K562 (cell line): ENCODE measurements around the gene EIPR1. TPM values are rescaled to one million over a fixed set of nuclear protein-coding genes. Genes with fewer than 3 reads are reported as not detected.

Source experiments
- ATAC-seq: fragments of 200-7000 bp; cut with Tn5 transposase; 3 replicates; pipeline ENCODE4 v1.9.1; 2020; ENCODE audit warnings: moderate library complexity
- BruUV-seq: library from RNA; stranded (reverse); fragments of 400-500 nt; replicated peaks from 2 replicates; lab custom pipeline; 2021; lab: Mats Ljungman, UMichigan
- CTCF ChIA-PET: fragments of 300-600 bp; formaldehyde crosslinking; extraction: SDS; loops from one replicate; lab custom pipeline; 2021; ENCODE audit warnings: low intra/inter-chr PET ratio; lab: Yijun Ruan, JAX
- POLR2A ChIA-PET: fragments of 300-600, 350-650 bp; sonication (Branson Sonifier 250); formaldehyde crosslinking; extraction: SDS; loops from one replicate; lab custom pipeline; 2021; ENCODE audit warnings: antibody characterized with exemption, inconsistent platforms; lab: Yijun Ruan, JAX
- DNase-seq, 4 experiments: peaks; one replicate each; pipeline versions ENCODE4 v3.0.0 to v3.0.0-alpha.2; 2011 to 2018; ENCODE audit warnings: low spot score in 3 of 4, mixed read lengths in 3 of 4; ENCODE audit errors: extremely low read depth in 1 of 4
- FAIRE-seq: peaks from 2 replicates; lab custom pipeline; 2011; peaks lifted over from hg19 to GRCh38; lab: Jason Lieb, UNC
- H2AFZ ChIP-seq: 2 replicates; pipeline ENCODE4 v1.6.0; 2011; ENCODE audit warnings: low read depth, low read length, control low read depth, inconsistent platforms
- H3K27ac ChIP-seq: fragments of 200-600 bp; 3 replicates; pipeline ENCODE4 v1.8.0; 2011; ENCODE audit warnings: low read depth, mild to moderate bottlenecking, control low read depth, inconsistent platforms, low read length, moderate library complexity, mixed read lengths; ENCODE audit errors: extremely low read depth
- H3K27me3 ChIP-seq, 2 experiments: fragments of 300-600 bp in 1 of 2; 2 replicates in 1 of 2; 3 replicates in 1 of 2; pipeline versions ENCODE4 v1.6.0 to v1.8.0; 2011; ENCODE audit warnings: inconsistent platforms in 2 of 2, low read length in 2 of 2, mild to moderate bottlenecking in 1 of 2, mixed read lengths in 1 of 2, moderate library complexity in 1 of 2; ENCODE audit not compliant: control insufficient read depth in 2 of 2, insufficient read depth in 2 of 2
- H3K36me3 ChIP-seq: fragments of 300-600 bp; 3 replicates; pipeline ENCODE4 v1.8.0; 2011; ENCODE audit warnings: mild to moderate bottlenecking, low read length, inconsistent platforms; ENCODE audit not compliant: control insufficient read depth, insufficient read depth
- H3K4me1 ChIP-seq, 2 experiments: fragments of 200-600 bp in 1 of 2; replicated peaks in 1 of 2; 2 replicates in 1 of 2; 3 replicates in 1 of 2; pipeline versions ENCODE4 v1.5.1 to v1.8.0; 2011; ENCODE audit warnings: inconsistent platforms in 2 of 2, low read length in 2 of 2, mild to moderate bottlenecking in 1 of 2, mixed read lengths in 1 of 2, moderate library complexity in 1 of 2; ENCODE audit not compliant: control insufficient read depth in 2 of 2, insufficient read depth in 2 of 2
- H3K4me2 ChIP-seq: 2 replicates; pipeline ENCODE4 v1.6.1; 2011; ENCODE audit warnings: low read length, control low read depth, inconsistent platforms, mixed read lengths; ENCODE audit not compliant: insufficient read depth
- H3K4me3 ChIP-seq: fragments of 200-600 bp; sonication (generic), shearing (Covaris generic); 2 replicates; pipeline ENCODE4 v1.5.1; 2016; ENCODE audit warnings: control low read depth, inconsistent platforms
- H3K79me2 ChIP-seq: fragments of 200-600 bp; 3 replicates; pipeline ENCODE4 v1.8.0; 2011; ENCODE audit warnings: low read length, inconsistent platforms; ENCODE audit not compliant: control insufficient read depth, insufficient read depth
- H3K9ac ChIP-seq, 2 experiments: 2 replicates each; pipeline versions ENCODE4 v1.6.0 to v1.6.1; 2011; ENCODE audit warnings: low read depth in 2 of 2, low read length in 2 of 2, control low read depth in 1 of 2, inconsistent platforms in 1 of 2, mild to moderate bottlenecking in 1 of 2, mixed read lengths in 1 of 2; ENCODE audit not compliant: insufficient read depth in 1 of 2
- H3K9me1 ChIP-seq: one replicate; pipeline ENCODE4 v1.6.0; 2011; ENCODE audit warnings: inconsistent platforms, mild to moderate bottlenecking, low read length, moderate library complexity; ENCODE audit not compliant: control insufficient read depth, insufficient read depth
- H3K9me3 ChIP-seq: replicated peaks from 2 replicates; pipeline ENCODE4 v1.5.1; 2011; ENCODE audit warnings: low read depth, low read length, inconsistent platforms; ENCODE audit not compliant: control insufficient read depth, insufficient read depth
- H4K20me1 ChIP-seq: replicated peaks from 2 replicates; pipeline ENCODE4 v1.6.1; 2011; ENCODE audit warnings: low read length, inconsistent platforms, mixed read lengths; ENCODE audit not compliant: control insufficient read depth, insufficient read depth
- CTCFL ChIP-seq: IDR thresholded peaks from 2 replicates; pipeline ENCODE4 v1.6.1; 2011; ENCODE audit warnings: borderline replicate concordance, low read depth, mild to moderate bottlenecking, moderate library complexity, low read length; ENCODE audit not compliant: insufficient read depth, poor library complexity, severe bottlenecking
- E2F1 ChIP-seq: sonication (generic); formaldehyde crosslinking; IDR thresholded peaks from 2 replicates; pipeline ENCODE4 v1.8.1; 2023; ENCODE audit warnings: mild to moderate bottlenecking, missing genetic modification reagents, moderate library complexity
- MITF ChIP-seq: IDR thresholded peaks from 2 replicates; pipeline ENCODE4 v1.6.1; 2014; ENCODE audit warnings: antibody characterized with exemption
- MYC ChIP-seq, 2 experiments: fragments of 250-450 bp in 1 of 2; sonication (Bioruptor Pico) in 1 of 2; IDR thresholded peaks; 2 replicates each; pipeline versions ENCODE4 v1.5.1 to v1.6.1; 2012 to 2021; ENCODE audit warnings: low read depth in 2 of 2, borderline replicate concordance in 1 of 2, improper control_type of control experiment in 1 of 2, low read length in 1 of 2, mild to moderate bottlenecking in 1 of 2, moderate library complexity in 1 of 2
- TSC22D4 ChIP-seq: fragments of 450-650 bp; IDR thresholded peaks from 2 replicates; pipeline ENCODE4 v1.6.1; 2016; ENCODE audit warnings: missing genetic modification characterization, missing biosample characterization, control low read depth
- XRCC5 ChIP-seq: fragments of 200-400 bp; formaldehyde crosslinking; IDR thresholded peaks from 2 replicates; pipeline ENCODE4 v1.6.1; 2017; ENCODE audit warnings: low read depth, mild to moderate bottlenecking, low read length
- WGBS: fragments of 100-300 bp; shearing (Covaris generic); methylation state at CpG from one replicate; pipeline ENCODE4 v1.1.6; 2016; ENCODE audit warnings: low coverage, mixed read lengths; ENCODE audit not compliant: insufficient coverage; ENCODE audit errors: missing lambda C conversion rate; 5-methylcytosine and 5-hydroxymethylcytosine counted together
- in situ Hi-C: fragments of 300-500 bp; cut with MboI; formaldehyde crosslinking; loops from 4 replicates; pipeline ENCODE4 v1.15.0; 2018; ENCODE audit warnings: inconsistent platforms, mixed read lengths
- intact Hi-C: fragments of 100-400 bp; cut with micrococcal nuclease; formaldehyde crosslinking; loops from 2 replicates; pipeline ENCODE4 v1.14.2; 2022
- polyA plus RNA-seq, 8 experiments: library from polyadenylated mRNA; depleted of rRNA in 4 of 8; stranded (reverse) in 5 of 8; unstranded in 3 of 8; fragments of >200 nt; fragmentation: Nextera tagmentation in 2 of 8; fragmentation: Illumina TruSeq in 1 of 8; extraction: Ambion mirVana in 2 of 8; extraction: Trizol in 1 of 8; gene quantifications; 2 replicates each; pipeline versions ENCODE4 v1.2.1 to v1.2.3, GENCODE V29; 2011 to 2014; ENCODE audit warnings: inconsistent platforms in 1 of 8, missing spikeins in 1 of 8
- total RNA-seq, 7 experiments: library from RNA; depleted of rRNA in 6 of 7; stranded (reverse); fragments of >200 nt in 6 of 7; fragmentation: Illumina TruSeq in 2 of 7; extraction: Trizol in 2 of 7; gene quantifications; 2 replicates each; pipeline versions ENCODE4 v1.2.1 to v1.2.3, GENCODE V29; 2011 to 2021; ENCODE audit warnings: low replicate concordance in 1 of 7
- TF ChIP-seq, protein P1 (sequence below): fragments of 250-450 bp; sonication (Bioruptor Pico); IDR thresholded peaks from 2 replicates; pipeline ENCODE4 v1.8.0; 2022; ENCODE audit warnings: moderate library complexity, mild to moderate bottlenecking, inconsistent platforms
- TF ChIP-seq, protein P2 (sequence below): fragments of 450-650 bp; IDR thresholded peaks from 2 replicates; pipeline ENCODE4 v1.7.1; 2018; ENCODE audit warnings: mild to moderate bottlenecking, low read depth; ENCODE audit not compliant: partially characterized antibody
- TF ChIP-seq, protein P3 (sequence below), 2 experiments: fragments of 450-650 bp; conservative IDR thresholded peaks; 2 replicates each; pipeline ENCODE4 v1.6.1; 2017; ENCODE audit warnings: mild to moderate bottlenecking in 2 of 2, moderate library complexity in 2 of 2

EIPR1 gene
- total and polyA plus RNA-seq, 9 of the 15 experiments (the other 6 are each of a cell fraction or from before 2014, with no cell fraction given) = 19.9 to 54.4 (median 35.9) TPM

- TF ChIP-seq, protein P1, sequence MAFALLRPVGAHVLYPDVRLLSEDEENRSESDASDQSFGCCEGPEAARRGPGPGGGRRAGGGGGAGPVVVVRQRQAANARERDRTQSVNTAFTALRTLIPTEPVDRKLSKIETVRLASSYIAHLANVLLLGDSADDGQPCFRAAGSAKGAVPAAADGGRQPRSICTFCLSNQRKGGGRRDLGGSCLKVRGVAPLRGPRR (CRISPR knock-in tag) = no peak
- no peak for TF ChIP-seq E2F1 (CRISPR knock-in tag)
- no peak for TF ChIP-seq MYC (IDR thresholded peaks at IDR 0.05; ENCODE audit: low read depth, low read length)
- no peak for TF ChIP-seq MYC (CRISPR knock-in tag; IDR thresholded peaks at IDR 0.05; ENCODE audit: borderline replicate concordance, low read depth)
Measured at GRCh38 chr2:3229221-3229620, 148.4 kb downstream of the EIPR1 start (continued).

- no peaks in the 10 kb centered on the region for H3K4me1 ChIP-seq
- peaks cover 12% of the 10 kb centered on the region for H3K9me3 ChIP-seq
- ATAC-seq (no peak), FAIRE-seq (no peak), DNase-seq (no peak)
- no peaks in the 10 kb centered on the region for H3K9me1 ChIP-seq
- H3K4me2 ChIP-seq = no peak overlapping the region
- in situ Hi-C loops = no loop called here
- no peaks in the 10 kb centered on the region; a peak in 1 of 5 replicates for H3K27me3 ChIP-seq
- no peaks in the 10 kb centered on the region for H4K20me1 ChIP-seq
- CTCF ChIA-PET = no interaction called here
- no peak overlapping the region for H3K9ac ChIP-seq
- no peak overlapping the region for H2AFZ ChIP-seq
- H3K27ac ChIP-seq = no peak overlapping the region
- POLR2A ChIA-PET = no interaction called here
- H3K79me2 ChIP-seq = peaks cover 2% of the 10 kb centered on the region; the same call in 1 of the 3 replicates
- no peak overlapping the region for H3K4me3 ChIP-seq
- no TSS peak for BruUV-seq
- H3K36me3 ChIP-seq = no peaks in the 10 kb centered on the region
- WGBS = 83% methylated on average over 9 of the region's 9 CpGs
- intact Hi-C loops = no loop called here
- TF ChIP-seq, protein P2, sequence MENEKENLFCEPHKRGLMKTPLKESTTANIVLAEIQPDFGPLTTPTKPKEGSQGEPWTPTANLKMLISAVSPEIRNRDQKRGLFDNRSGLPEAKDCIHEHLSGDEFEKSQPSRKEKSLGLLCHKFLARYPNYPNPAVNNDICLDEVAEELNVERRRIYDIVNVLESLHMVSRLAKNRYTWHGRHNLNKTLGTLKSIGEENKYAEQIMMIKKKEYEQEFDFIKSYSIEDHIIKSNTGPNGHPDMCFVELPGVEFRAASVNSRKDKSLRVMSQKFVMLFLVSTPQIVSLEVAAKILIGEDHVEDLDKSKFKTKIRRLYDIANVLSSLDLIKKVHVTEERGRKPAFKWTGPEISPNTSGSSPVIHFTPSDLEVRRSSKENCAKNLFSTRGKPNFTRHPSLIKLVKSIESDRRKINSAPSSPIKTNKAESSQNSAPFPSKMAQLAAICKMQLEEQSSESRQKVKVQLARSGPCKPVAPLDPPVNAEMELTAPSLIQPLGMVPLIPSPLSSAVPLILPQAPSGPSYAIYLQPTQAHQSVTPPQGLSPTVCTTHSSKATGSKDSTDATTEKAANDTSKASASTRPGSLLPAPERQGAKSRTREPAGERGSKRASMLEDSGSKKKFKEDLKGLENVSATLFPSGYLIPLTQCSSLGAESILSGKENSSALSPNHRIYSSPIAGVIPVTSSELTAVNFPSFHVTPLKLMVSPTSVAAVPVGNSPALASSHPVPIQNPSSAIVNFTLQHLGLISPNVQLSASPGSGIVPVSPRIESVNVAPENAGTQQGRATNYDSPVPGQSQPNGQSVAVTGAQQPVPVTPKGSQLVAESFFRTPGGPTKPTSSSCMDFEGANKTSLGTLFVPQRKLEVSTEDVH = no peak
- TF ChIP-seq MITF (no peak), CTCFL (no peak), TSC22D4 (no peak), XRCC5 (no peak)
- TF ChIP-seq, protein P3, sequence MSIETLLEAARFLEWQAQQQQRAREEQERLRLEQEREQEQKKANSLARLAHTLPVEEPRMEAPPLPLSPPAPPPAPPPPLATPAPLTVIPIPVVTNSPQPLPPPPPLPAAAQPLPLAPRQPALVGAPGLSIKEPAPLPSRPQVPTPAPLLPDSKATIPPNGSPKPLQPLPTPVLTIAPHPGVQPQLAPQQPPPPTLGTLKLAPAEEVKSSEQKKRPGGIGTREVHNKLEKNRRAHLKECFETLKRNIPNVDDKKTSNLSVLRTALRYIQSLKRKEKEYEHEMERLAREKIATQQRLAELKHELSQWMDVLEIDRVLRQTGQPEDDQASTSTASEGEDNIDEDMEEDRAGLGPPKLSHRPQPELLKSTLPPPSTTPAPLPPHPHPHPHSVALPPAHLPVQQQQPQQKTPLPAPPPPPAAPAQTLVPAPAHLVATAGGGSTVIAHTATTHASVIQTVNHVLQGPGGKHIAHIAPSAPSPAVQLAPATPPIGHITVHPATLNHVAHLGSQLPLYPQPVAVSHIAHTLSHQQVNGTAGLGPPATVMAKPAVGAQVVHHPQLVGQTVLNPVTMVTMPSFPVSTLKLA (conservative IDR thresholded peaks at IDR 0.05) = no peak
Measured at GRCh38 chr2:3224681-3225080, 152.9 kb downstream of the EIPR1 start.
